Caco-2 (cell line): ENCODE data around the gene SLC20A1. TPM values are rescaled to one million over a fixed set of nuclear protein-coding genes. Genes with fewer than 3 reads are reported as not detected.

Experiments
- BruUV-seq: library from RNA; stranded (reverse); fragments of 400-500 nt; replicated peaks from 2 replicates; lab custom pipeline; 2021; lab: Mats Ljungman, UMichigan
- CTCF ChIA-PET: fragments of 300-600 bp; sonication (Branson Sonifier 250); formaldehyde crosslinking; loops from one replicate; lab custom pipeline; 2022; ENCODE audit warnings: antibody characterized with exemption; lab: Charles Lee
- POLR2A ChIA-PET: fragments of 300-600 bp; sonication (Branson Sonifier 250); formaldehyde crosslinking; loops from one replicate; lab custom pipeline; 2022; ENCODE audit warnings: antibody characterized with exemption; lab: Charles Lee
- DNase-seq, 2 experiments: peaks; one replicate each; pipeline versions ENCODE4 v3.0.0 to v3.0.0-alpha.2; 2020 to 2022
- H3K27me3 ChIP-seq: replicated peaks from 2 replicates; pipeline ENCODE4 v1.6.0; 2011; ENCODE audit warnings: low read length; ENCODE audit not compliant: control insufficient read depth, insufficient read depth
- H3K36me3 ChIP-seq: 2 replicates; pipeline ENCODE4 v1.5.1; 2011; ENCODE audit warnings: low read length; ENCODE audit not compliant: control insufficient read depth, insufficient read depth
- H3K4me1 ChIP-seq: fragments of 250-450 bp; sonication (Bioruptor Pico); 2 replicates; pipeline ENCODE4 v1.5.1; 2020; ENCODE audit warnings: mild to moderate bottlenecking
- H3K4me3 ChIP-seq: 2 replicates; pipeline ENCODE4 v1.5.1; 2011; ENCODE audit warnings: low read depth, mild to moderate bottlenecking, control low read depth, low read length
- H3K9me3 ChIP-seq: fragments of 250-450 bp; sonication (Bioruptor Pico); 2 replicates; pipeline ENCODE4 v1.5.1; 2020; ENCODE audit warnings: mild to moderate bottlenecking, moderate library complexity
- H3K27ac Mint-ChIP-seq: one replicate; pipeline ENCODE4 v1.8.0; 2022; ENCODE audit warnings: mixed read lengths; ENCODE audit not compliant: unreplicated experiment
- H3K27me3 Mint-ChIP-seq: one replicate; pipeline ENCODE4 v1.8.0; 2022; ENCODE audit warnings: mixed read lengths; ENCODE audit not compliant: insufficient read depth, unreplicated experiment
- H3K36me3 Mint-ChIP-seq: one replicate; pipeline ENCODE4 v1.8.0; 2022; ENCODE audit warnings: mild to moderate bottlenecking, mixed read lengths; ENCODE audit not compliant: insufficient read depth, unreplicated experiment
- H3K4me1 Mint-ChIP-seq: one replicate; pipeline ENCODE4 v1.8.0; 2022; ENCODE audit warnings: low read depth, mixed read lengths; ENCODE audit not compliant: unreplicated experiment
- H3K4me3 Mint-ChIP-seq: one replicate; pipeline ENCODE4 v1.8.0; 2022; ENCODE audit warnings: mild to moderate bottlenecking, moderate library complexity, mixed read lengths; ENCODE audit not compliant: unreplicated experiment
- H3K9me3 Mint-ChIP-seq: one replicate; pipeline ENCODE4 v1.8.0; 2022; ENCODE audit warnings: mixed read lengths; ENCODE audit not compliant: unreplicated experiment
- intact Hi-C: fragments of 100-400 bp; cut with micrococcal nuclease; formaldehyde crosslinking; loops from one replicate; pipeline ENCODE4 v1.10.0; 2022; ENCODE audit not compliant: unreplicated experiment
- total RNA-seq: library from RNA; stranded (reverse); gene quantifications from 2 replicates; pipeline ENCODE4 v1.2.3, GENCODE V29; 2022
- TF ChIP-seq, protein P1 (sequence below), 2 experiments: fragments of 200-600 bp in 1 of 2; IDR thresholded peaks; 1 replicate in 1 of 2; 2 replicates in 1 of 2; pipeline versions ENCODE4 v1.5.1 to v1.8.0; 2011 to 2022; ENCODE audit warnings: antibody characterized with exemption in 1 of 2, control low read depth in 1 of 2, inconsistent platforms in 1 of 2, low read depth in 1 of 2, low read length in 1 of 2, mild to moderate bottlenecking in 1 of 2, moderate library complexity in 1 of 2; ENCODE audit not compliant: insufficient read depth in 1 of 2, severe bottlenecking in 1 of 2, unreplicated experiment in 1 of 2

Gene SLC20A1
- total RNA-seq, 1 experiment from 2014 or later, result 91.1 TPM

GRCh38 chr2:112712465-112712864, 66.7 kb downstream of the SLC20A1 start:
- H3K27ac Mint-ChIP-seq, result no peak overlapping the region
- H3K36me3 Mint-ChIP-seq, result peaks cover 6% of the 10 kb centered on the region
- H3K4me1 ChIP-seq, result peaks cover 9% of the 10 kb centered on the region; the same call in 1 of the 2 replicates
- peaks cover 10% of the 10 kb centered on the region for H3K4me1 Mint-ChIP-seq
- no peaks in the 10 kb centered on the region for H3K9me3 ChIP-seq
- H3K4me3 Mint-ChIP-seq, result no peak overlapping the region
- intact Hi-C loops, result no loop called here
- TF ChIP-seq, protein P1, sequence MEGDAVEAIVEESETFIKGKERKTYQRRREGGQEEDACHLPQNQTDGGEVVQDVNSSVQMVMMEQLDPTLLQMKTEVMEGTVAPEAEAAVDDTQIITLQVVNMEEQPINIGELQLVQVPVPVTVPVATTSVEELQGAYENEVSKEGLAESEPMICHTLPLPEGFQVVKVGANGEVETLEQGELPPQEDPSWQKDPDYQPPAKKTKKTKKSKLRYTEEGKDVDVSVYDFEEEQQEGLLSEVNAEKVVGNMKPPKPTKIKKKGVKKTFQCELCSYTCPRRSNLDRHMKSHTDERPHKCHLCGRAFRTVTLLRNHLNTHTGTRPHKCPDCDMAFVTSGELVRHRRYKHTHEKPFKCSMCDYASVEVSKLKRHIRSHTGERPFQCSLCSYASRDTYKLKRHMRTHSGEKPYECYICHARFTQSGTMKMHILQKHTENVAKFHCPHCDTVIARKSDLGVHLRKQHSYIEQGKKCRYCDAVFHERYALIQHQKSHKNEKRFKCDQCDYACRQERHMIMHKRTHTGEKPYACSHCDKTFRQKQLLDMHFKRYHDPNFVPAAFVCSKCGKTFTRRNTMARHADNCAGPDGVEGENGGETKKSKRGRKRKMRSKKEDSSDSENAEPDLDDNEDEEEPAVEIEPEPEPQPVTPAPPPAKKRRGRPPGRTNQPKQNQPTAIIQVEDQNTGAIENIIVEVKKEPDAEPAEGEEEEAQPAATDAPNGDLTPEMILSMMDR (IDR thresholded peaks at IDR 0.05; ENCODE audit: insufficient read depth in 1 of 2, low read depth in 1 of 2, low read length in 1 of 2, severe bottlenecking in 1 of 2, unreplicated experiment in 1 of 2), result no peak
- no peak for DNase-seq
- H3K36me3 ChIP-seq, result no peaks in the 10 kb centered on the region
- H3K27me3 Mint-ChIP-seq, result no peaks in the 10 kb centered on the region
- H3K4me3 ChIP-seq, result no peak overlapping the region
- BruUV-seq, result no TSS peak
- no peaks in the 10 kb centered on the region for H3K27me3 ChIP-seq
- no peaks in the 10 kb centered on the region for H3K9me3 Mint-ChIP-seq
- ChIA-PET CTCF (interaction anchor here (0.6 kb wide), 1 partner anchor 110 kb away, joined by 3 read pairs; no protein-coding TSS in a partner anchor), POLR2A (no interaction called here)

- Histone ChIP-seq H3K9me3 (no peaks in the 10 kb centered on the region), H3K27me3 (no peaks in the 10 kb centered on the region), H3K36me3 (no peaks in the 10 kb centered on the region), H3K4me1 (peaks cover 9% of the 10 kb centered on the region; the same call in 1 of the 2 replicates), H3K4me3 (no peak overlapping the region)
- ChIA-PET POLR2A (no interaction called here), CTCF (no interaction called here)
- Mint-ChIP-seq H3K36me3 (peaks cover 6% of the 10 kb centered on the region), H3K27me3 (no peaks in the 10 kb centered on the region), H3K4me3 (no peak overlapping the region), H3K27ac (no peak overlapping the region), H3K4me1 (peaks cover 10% of the 10 kb centered on the region), H3K9me3 (no peaks in the 10 kb centered on the region)
- TF ChIP-seq, protein P1 (IDR thresholded peaks at IDR 0.05; ENCODE audit: insufficient read depth in 1 of 2, low read depth in 1 of 2, low read length in 1 of 2, severe bottlenecking in 1 of 2, unreplicated experiment in 1 of 2), result no peak
- no peak for DNase-seq
- intact Hi-C loops, result no loop called here
- no TSS peak for BruUV-seq
Measured at GRCh38 chr2:112712903-112713584, 67.3 kb downstream of the SLC20A1 start.

Other genes starting within 250 kb of the SLC20A1 start
- 17.5 and 23.1 TPM in 2 replicates for gene RGPD8, start 212.3 kb upstream of the SLC20A1 start, total RNA-seq
- 40.8 and 46.9 TPM in 2 replicates for gene TTL, start 163.8 kb upstream of the SLC20A1 start, total RNA-seq
- gene POLR1B, start 103.5 kb upstream of the SLC20A1 start, total RNA-seq, result 38.3 and 42.2 TPM in 2 replicates
- 50.7 and 56.0 TPM in 2 replicates for gene CHCHD5, start 61.3 kb upstream of the SLC20A1 start, total RNA-seq
- gene NT5DC4, start 75.1 kb downstream of the SLC20A1 start, total RNA-seq, result 3.3 and 4.0 TPM in 2 replicates
- gene CKAP2L, start 118.7 kb downstream of the SLC20A1 start, total RNA-seq, result 20.7 and 23.6 TPM in 2 replicates
- not detected in 2 replicates for gene IL1A, start 138.6 kb downstream of the SLC20A1 start, total RNA-seq
- 0.18 TPM in 1 of 2 replicates, not detected in the other for gene IL1B, start 190.8 kb downstream of the SLC20A1 start, total RNA-seq